Measurements from ENCODE around the gene CACNA1I.

Gene CACNA1I

GRCh38 chr22:39693943-39694500 lies 123.5 kb downstream of the CACNA1I start:
- in situ Hi-C loops (cut with MboI; ENCODE audit: low sequenced_read_pairs, unreplicated experiment): no loop called here
- no peak for DNase-seq (ENCODE audit: low spot score)
- TF ChIP-seq, protein P1, sequence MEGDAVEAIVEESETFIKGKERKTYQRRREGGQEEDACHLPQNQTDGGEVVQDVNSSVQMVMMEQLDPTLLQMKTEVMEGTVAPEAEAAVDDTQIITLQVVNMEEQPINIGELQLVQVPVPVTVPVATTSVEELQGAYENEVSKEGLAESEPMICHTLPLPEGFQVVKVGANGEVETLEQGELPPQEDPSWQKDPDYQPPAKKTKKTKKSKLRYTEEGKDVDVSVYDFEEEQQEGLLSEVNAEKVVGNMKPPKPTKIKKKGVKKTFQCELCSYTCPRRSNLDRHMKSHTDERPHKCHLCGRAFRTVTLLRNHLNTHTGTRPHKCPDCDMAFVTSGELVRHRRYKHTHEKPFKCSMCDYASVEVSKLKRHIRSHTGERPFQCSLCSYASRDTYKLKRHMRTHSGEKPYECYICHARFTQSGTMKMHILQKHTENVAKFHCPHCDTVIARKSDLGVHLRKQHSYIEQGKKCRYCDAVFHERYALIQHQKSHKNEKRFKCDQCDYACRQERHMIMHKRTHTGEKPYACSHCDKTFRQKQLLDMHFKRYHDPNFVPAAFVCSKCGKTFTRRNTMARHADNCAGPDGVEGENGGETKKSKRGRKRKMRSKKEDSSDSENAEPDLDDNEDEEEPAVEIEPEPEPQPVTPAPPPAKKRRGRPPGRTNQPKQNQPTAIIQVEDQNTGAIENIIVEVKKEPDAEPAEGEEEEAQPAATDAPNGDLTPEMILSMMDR (IDR thresholded peaks at IDR 0.05; ENCODE audit: borderline replicate concordance, control extremely low read depth, extremely low read depth, insufficient read depth, missing control alignments): no peak

- DNase-seq (ENCODE audit: low spot score): no peak
- TF ChIP-seq, protein P1 (IDR thresholded peaks at IDR 0.05; ENCODE audit: borderline replicate concordance, control extremely low read depth, extremely low read depth, insufficient read depth, missing control alignments): no peak
- in situ Hi-C loops (cut with MboI; ENCODE audit: low sequenced_read_pairs, unreplicated experiment): no loop called here
Measured at GRCh38 chr22:39697790-39698430, 127.4 kb downstream of the CACNA1I start.

DNA sequence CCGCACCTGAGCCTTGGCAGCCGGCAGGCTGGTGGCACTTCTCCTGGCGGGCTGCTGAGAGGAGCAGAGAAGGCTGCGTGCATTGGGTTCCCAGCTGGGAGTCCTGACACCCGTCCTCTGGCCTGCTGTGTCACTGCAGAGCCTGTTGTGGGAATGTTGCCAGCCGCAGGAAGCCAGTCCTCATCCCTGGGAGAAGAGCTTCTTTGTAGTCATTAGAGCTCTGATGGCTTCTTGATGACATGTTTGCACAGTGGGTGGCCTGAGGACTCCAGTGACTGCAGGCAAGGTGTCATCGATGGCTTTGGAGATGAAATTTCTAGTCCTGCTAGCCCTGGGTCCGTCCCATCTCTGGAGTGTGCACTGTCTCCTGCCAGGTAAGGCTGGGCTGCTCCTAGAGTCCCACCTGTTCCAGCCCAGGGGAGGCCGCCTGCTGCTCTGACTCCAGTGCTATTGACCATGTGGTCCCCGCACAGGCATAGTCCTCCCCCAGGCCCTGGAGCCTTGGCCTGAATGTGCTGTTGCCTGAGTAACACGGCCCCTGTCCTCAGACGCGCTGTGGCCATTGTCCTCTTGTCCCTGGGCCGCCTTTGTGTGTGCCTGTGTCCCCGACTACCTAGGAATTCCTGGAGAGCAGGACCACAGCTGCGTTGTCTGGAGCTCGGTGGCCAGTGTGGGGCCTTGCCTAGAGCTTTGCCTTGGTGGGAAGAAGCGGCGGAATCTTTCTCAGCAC lies 129.2 kb downstream of the CACNA1I start:
- TF ChIP-seq, protein P1 (IDR thresholded peaks at IDR 0.05; ENCODE audit: borderline replicate concordance, control extremely low read depth, extremely low read depth, insufficient read depth, missing control alignments): no peak
- DNase-seq (ENCODE audit: low spot score): no peak
- in situ Hi-C loops (cut with MboI; ENCODE audit: low sequenced_read_pairs, unreplicated experiment): no loop called here

DNA sequence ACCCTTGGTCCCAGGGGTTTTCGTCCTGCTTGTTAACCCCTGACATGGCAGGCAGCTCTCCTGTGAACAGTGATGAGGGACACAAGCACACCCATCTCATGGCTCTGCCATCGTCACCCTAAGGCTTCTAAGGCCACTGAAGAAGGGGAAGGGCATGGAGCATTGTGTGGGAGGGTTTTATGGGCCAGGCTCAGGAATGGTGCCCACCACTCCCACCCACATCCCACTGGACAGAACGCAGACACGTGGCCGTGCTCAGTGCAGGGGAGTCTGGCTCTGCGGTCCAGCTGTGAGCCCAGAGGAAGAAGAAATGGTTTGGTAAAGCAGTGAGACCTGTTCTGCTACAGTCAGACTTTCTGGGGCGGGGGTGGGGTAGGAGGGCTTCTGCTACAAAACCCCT lies 130.0 kb downstream of the CACNA1I start:
- TF ChIP-seq, protein P1 (IDR thresholded peaks at IDR 0.05; ENCODE audit: borderline replicate concordance, control extremely low read depth, extremely low read depth, insufficient read depth, missing control alignments): no peak
- in situ Hi-C loops (cut with MboI; ENCODE audit: low sequenced_read_pairs, unreplicated experiment): no loop called here
- DNase-seq (ENCODE audit: low spot score): no peak

GRCh38 chr22:39703091-39703490 lies 132.5 kb downstream of the CACNA1I start:
- no peak for DNase-seq (ENCODE audit: low spot score)
- TF ChIP-seq, protein P1 (IDR thresholded peaks at IDR 0.05; ENCODE audit: borderline replicate concordance, control extremely low read depth, extremely low read depth, insufficient read depth, missing control alignments): no peak
- in situ Hi-C loops (cut with MboI; ENCODE audit: low sequenced_read_pairs, unreplicated experiment): no loop called here

DNA sequence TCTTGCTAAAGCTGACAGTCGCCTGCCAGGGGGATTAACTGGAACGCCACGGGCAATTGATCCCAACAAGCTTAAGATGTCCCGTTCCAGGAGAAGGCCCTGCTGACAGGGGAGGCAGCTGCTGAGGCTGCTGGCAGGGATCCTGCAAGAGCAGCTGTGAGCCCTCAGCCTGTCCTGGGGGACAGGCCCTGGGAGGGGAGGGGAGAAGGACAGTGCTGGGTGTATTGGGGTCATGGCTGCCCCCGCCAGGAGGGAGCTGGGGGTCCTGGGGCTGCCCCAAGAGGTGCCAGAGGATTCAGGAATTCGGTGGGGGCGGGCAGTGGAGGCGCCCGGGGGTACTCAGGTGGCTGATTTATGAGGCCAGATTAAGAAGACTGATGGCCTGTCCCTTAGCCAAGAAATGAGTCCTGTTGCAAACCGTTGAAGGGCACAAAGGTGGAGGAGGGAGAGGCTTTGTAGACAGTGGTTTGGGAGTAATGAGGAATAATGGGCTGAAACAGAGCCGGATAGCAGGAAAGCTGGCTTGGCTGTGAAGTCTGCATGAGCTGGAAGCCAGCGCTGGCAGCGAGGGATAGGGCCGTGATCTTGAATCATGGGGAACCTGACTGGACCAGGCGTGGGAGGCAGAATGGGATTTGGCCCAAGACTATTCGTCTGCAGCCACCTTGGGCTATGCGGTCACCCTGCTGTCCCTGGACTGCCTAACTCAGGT lies 133.5 kb downstream of the CACNA1I start:
- no peak for DNase-seq (ENCODE audit: low spot score)
- in situ Hi-C loops (cut with MboI; ENCODE audit: low sequenced_read_pairs, unreplicated experiment): no loop called here
- TF ChIP-seq, protein P1 (IDR thresholded peaks at IDR 0.05; ENCODE audit: borderline replicate concordance, control extremely low read depth, extremely low read depth, insufficient read depth, missing control alignments): no peak
